ENCODE data around the gene PLCB1. TPM values are rescaled to one million over a fixed set of nuclear protein-coding genes. Genes with fewer than 3 reads are reported as not detected.
"Not testable (repeated sequence)": the region's sequence is repeated elsewhere in the genome, so short reads cannot be mapped to it uniquely, and the experiment has no call there.

PLCB1 gene
- total RNA-seq, 1 donor = 20.7 TPM

GRCh38 chr20:8154638-8155037, 22.6 kb downstream of the PLCB1 start:
- DNase-seq (ENCODE audit: low read depth in 2 of 3, low spot score in 2 of 3) = peak in 1 of 3 donors; percentile 74

- no peak for DNase-seq (ENCODE audit: low read depth in 2 of 3, low spot score in 2 of 3)
Observed at GRCh38 chr20:8155229-8155628, 23.2 kb downstream of the PLCB1 start.

- no peak for DNase-seq (ENCODE audit: low read depth in 2 of 3, low spot score in 2 of 3)
Observed at GRCh38 chr20:8155812-8156211, 23.7 kb downstream of the PLCB1 start.

- DNase-seq (ENCODE audit: low read depth in 2 of 3, low spot score in 2 of 3) = no peak
Observed at GRCh38 chr20:8156235-8157079, 24.4 kb downstream of the PLCB1 start.

GRCh38 chr20:8159217-8159616, 27.2 kb downstream of the PLCB1 start:
- DNase-seq (ENCODE audit: low read depth in 2 of 3, low spot score in 2 of 3) = not testable (repeated sequence)

- DNase-seq (ENCODE audit: low read depth in 2 of 3, low spot score in 2 of 3) = no peak
Observed at GRCh38 chr20:8161264-8162071, 29.4 kb downstream of the PLCB1 start.

- no peak for DNase-seq (ENCODE audit: low read depth in 2 of 3, low spot score in 2 of 3)
Observed at GRCh38 chr20:8162610-8163009, 30.5 kb downstream of the PLCB1 start.

GRCh38 chr20:8163543-8163942, 31.5 kb downstream of the PLCB1 start:
- DNase-seq (ENCODE audit: low read depth in 2 of 3, low spot score in 2 of 3) = no peak

GRCh38 chr20:8166730-8167129, 34.7 kb downstream of the PLCB1 start:
- no peak for DNase-seq (ENCODE audit: low read depth in 2 of 3, low spot score in 2 of 3)

GRCh38 chr20:8168785-8169288, 36.8 kb downstream of the PLCB1 start:
- no peak for DNase-seq (ENCODE audit: low read depth in 2 of 3, low spot score in 2 of 3)

- no peak for DNase-seq (ENCODE audit: low read depth in 2 of 3, low spot score in 2 of 3)
Observed at GRCh38 chr20:8170921-8171320, 38.9 kb downstream of the PLCB1 start.

- DNase-seq (ENCODE audit: low read depth in 2 of 3, low spot score in 2 of 3) = no peak
Observed at GRCh38 chr20:8172191-8172590, 40.1 kb downstream of the PLCB1 start.

GRCh38 chr20:8175741-8176675, 43.9 kb downstream of the PLCB1 start:
- DNase-seq (ENCODE audit: low read depth in 2 of 3, low spot score in 2 of 3) = no peak

- DNase-seq (ENCODE audit: low read depth in 2 of 3, low spot score in 2 of 3) = no peak
Observed at GRCh38 chr20:8183526-8183925, 51.5 kb downstream of the PLCB1 start.

- no peak for DNase-seq (ENCODE audit: low read depth in 2 of 3, low spot score in 2 of 3)
Observed at GRCh38 chr20:8187740-8188139, 55.7 kb downstream of the PLCB1 start.

GRCh38 chr20:8190043-8190880, 58.2 kb downstream of the PLCB1 start:
- no peak for DNase-seq (ENCODE audit: low read depth in 2 of 3, low spot score in 2 of 3)

- no peak for DNase-seq (ENCODE audit: low read depth in 2 of 3, low spot score in 2 of 3)
Observed at GRCh38 chr20:8194721-8195120, 62.7 kb downstream of the PLCB1 start.

GRCh38 chr20:8196096-8196495, 64.0 kb downstream of the PLCB1 start:
- DNase-seq (ENCODE audit: low read depth in 2 of 3, low spot score in 2 of 3) = no peak

GRCh38 chr20:8200220-8200619, 68.2 kb downstream of the PLCB1 start:
- DNase-seq (ENCODE audit: low read depth in 2 of 3, low spot score in 2 of 3) = no peak

GRCh38 chr20:8203366-8203765, 71.3 kb downstream of the PLCB1 start:
- DNase-seq (ENCODE audit: low read depth in 2 of 3, low spot score in 2 of 3) = no peak

All from hematopoietic multipotent progenitor cell (in vitro differentiated cells).